Measurements from ENCODE around the gene TMEM128. TPM values are rescaled to one million over a fixed set of nuclear protein-coding genes. Genes with fewer than 3 reads are reported as not detected.

The TMEM128 gene
- total RNA-seq, 2 experiments from 2014 or later = 13.9 to 20.6 TPM

- H3K9me2 ChIP-seq (ENCODE audit: insufficient read depth, low read length) = no peaks in the 10 kb centered on the region
- H3K27ac ChIP-seq (ENCODE audit: low read depth, low read length, poor library complexity, severe bottlenecking) = peak overlapping the region; percentile 30
- POLR2A ChIA-PET = interaction anchor here (1.4 kb wide), 1 partner anchor 55 kb away, joined by 6 read pairs; no protein-coding TSS in a partner anchor
- no peak for DNase-seq (ENCODE audit: low spot score)
- peaks cover 52% of the 10 kb centered on the region for H3K79me2 ChIP-seq (ENCODE audit: insufficient read depth, low read depth, low read length)
- no peaks in the 10 kb centered on the region for H3K9me3 ChIP-seq (ENCODE audit: low read length)
- TSS peak; percentile 72 for BruUV-seq (replicated peaks)
- TF ChIP-seq, protein P1, sequence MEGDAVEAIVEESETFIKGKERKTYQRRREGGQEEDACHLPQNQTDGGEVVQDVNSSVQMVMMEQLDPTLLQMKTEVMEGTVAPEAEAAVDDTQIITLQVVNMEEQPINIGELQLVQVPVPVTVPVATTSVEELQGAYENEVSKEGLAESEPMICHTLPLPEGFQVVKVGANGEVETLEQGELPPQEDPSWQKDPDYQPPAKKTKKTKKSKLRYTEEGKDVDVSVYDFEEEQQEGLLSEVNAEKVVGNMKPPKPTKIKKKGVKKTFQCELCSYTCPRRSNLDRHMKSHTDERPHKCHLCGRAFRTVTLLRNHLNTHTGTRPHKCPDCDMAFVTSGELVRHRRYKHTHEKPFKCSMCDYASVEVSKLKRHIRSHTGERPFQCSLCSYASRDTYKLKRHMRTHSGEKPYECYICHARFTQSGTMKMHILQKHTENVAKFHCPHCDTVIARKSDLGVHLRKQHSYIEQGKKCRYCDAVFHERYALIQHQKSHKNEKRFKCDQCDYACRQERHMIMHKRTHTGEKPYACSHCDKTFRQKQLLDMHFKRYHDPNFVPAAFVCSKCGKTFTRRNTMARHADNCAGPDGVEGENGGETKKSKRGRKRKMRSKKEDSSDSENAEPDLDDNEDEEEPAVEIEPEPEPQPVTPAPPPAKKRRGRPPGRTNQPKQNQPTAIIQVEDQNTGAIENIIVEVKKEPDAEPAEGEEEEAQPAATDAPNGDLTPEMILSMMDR (conservative IDR thresholded peaks at IDR 0.05; ENCODE audit: low read length) = no peak
- no peak for TF ChIP-seq EZH2phosphoT487 (IDR thresholded peaks at IDR 0.05; ENCODE audit: borderline replicate concordance, low read depth, low read length)
- peak overlapping the region; percentile 78 for H3K4me3 ChIP-seq (ENCODE audit: low read depth, low read length, poor library complexity, severe bottlenecking)
- peak overlapping the region; percentile 38; the same call in 1 of the 2 replicates for H2AFZ ChIP-seq (ENCODE audit: low read length)
- peaks cover 20% of the 10 kb centered on the region for H3K4me1 ChIP-seq (ENCODE audit: insufficient read depth, low read length, poor library complexity, severe bottlenecking)
- H3K4me2 ChIP-seq (ENCODE audit: low read length) = peak overlapping the region; percentile 88
- intact Hi-C loops (cut with micrococcal nuclease; ENCODE audit: unreplicated experiment) = no loop called here
- no peaks in the 10 kb centered on the region for H4K20me1 ChIP-seq (ENCODE audit: insufficient read depth, low read length)
- peaks cover 40% of the 10 kb centered on the region for H3K36me3 ChIP-seq (ENCODE audit: insufficient read depth, low read length)
- CTCF ChIA-PET (ENCODE audit: unreplicated experiment) = no interaction called here
These were observed 41.5 kb upstream of the TMEM128 start for GRCh38 chr4:4289597-4289940.

GRCh38 chr4:4289055-4289454, 41.0 kb upstream of the TMEM128 start:
- Histone ChIP-seq H3K36me3 (ENCODE audit: insufficient read depth, low read length) (peaks cover 45% of the 10 kb centered on the region), H3K27ac (ENCODE audit: low read depth, low read length, poor library complexity, severe bottlenecking) (peak overlapping the region; percentile 30), H3K9me3 (ENCODE audit: low read length) (no peaks in the 10 kb centered on the region), H3K4me1 (ENCODE audit: insufficient read depth, low read length, poor library complexity, severe bottlenecking) (peaks cover 20% of the 10 kb centered on the region), H4K20me1 (ENCODE audit: insufficient read depth, low read length) (no peaks in the 10 kb centered on the region), H3K4me3 (ENCODE audit: low read depth, low read length, poor library complexity, severe bottlenecking) (peak overlapping the region; percentile 78), H3K4me2 (ENCODE audit: low read length) (peak overlapping the region; percentile 88), H2AFZ (ENCODE audit: low read length) (no peak overlapping the region), H3K79me2 (ENCODE audit: insufficient read depth, low read depth, low read length) (peaks cover 52% of the 10 kb centered on the region), H3K9me2 (ENCODE audit: insufficient read depth, low read length) (no peaks in the 10 kb centered on the region)
- DNase-seq (ENCODE audit: low spot score) = peak; percentile 8
- intact Hi-C loops (cut with micrococcal nuclease; ENCODE audit: unreplicated experiment) = no loop called here
- no TSS peak for BruUV-seq (replicated peaks)
- TF ChIP-seq, protein P1 (conservative IDR thresholded peaks at IDR 0.05; ENCODE audit: low read length) = no peak
- TF ChIP-seq EZH2phosphoT487 (IDR thresholded peaks at IDR 0.05; ENCODE audit: borderline replicate concordance, low read depth, low read length) = no peak
- CTCF ChIA-PET (ENCODE audit: unreplicated experiment) = no interaction called here
- POLR2A ChIA-PET = no interaction called here

DNA sequence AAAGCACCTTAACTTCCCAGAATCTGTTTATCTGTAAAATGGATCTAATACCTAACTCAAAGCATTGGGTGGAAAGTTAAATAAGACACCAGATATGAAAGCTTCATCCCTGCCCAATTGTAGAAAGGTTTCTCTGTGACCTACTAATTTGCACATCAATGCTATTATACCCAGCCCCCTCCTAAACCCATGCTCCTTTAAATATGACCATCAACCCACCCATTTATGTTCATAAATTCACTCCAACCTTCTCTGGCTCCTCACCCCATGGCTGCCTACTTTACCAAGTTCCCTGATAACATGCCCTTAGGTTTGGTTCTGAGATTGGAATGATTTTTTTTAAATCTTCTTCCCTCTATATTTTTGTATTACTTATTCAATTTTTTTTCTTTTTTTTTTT, 40.1 kb upstream of the TMEM128 start:
- Histone ChIP-seq H3K4me3 (ENCODE audit: low read depth, low read length, poor library complexity, severe bottlenecking) (no peak overlapping the region), H4K20me1 (ENCODE audit: insufficient read depth, low read length) (no peaks in the 10 kb centered on the region), H3K36me3 (ENCODE audit: insufficient read depth, low read length) (peaks cover 54% of the 10 kb centered on the region), H3K9me2 (ENCODE audit: insufficient read depth, low read length) (no peaks in the 10 kb centered on the region), H3K4me2 (ENCODE audit: low read length) (peak overlapping the region; percentile 28), H3K27ac (ENCODE audit: low read depth, low read length, poor library complexity, severe bottlenecking) (no peak overlapping the region), H3K79me2 (ENCODE audit: insufficient read depth, low read depth, low read length) (peaks cover 52% of the 10 kb centered on the region), H3K9me3 (ENCODE audit: low read length) (no peaks in the 10 kb centered on the region), H2AFZ (ENCODE audit: low read length) (no peak overlapping the region), H3K4me1 (ENCODE audit: insufficient read depth, low read length, poor library complexity, severe bottlenecking) (peaks cover 20% of the 10 kb centered on the region)
- TF ChIP-seq EZH2phosphoT487 (IDR thresholded peaks at IDR 0.05; ENCODE audit: borderline replicate concordance, low read depth, low read length) = no peak
- TF ChIP-seq, protein P1 (conservative IDR thresholded peaks at IDR 0.05; ENCODE audit: low read length) = no peak
- POLR2A ChIA-PET = interaction anchor here (0.5 to 1.3 kb wide), 3 partner anchors 15 to 28 kb away, joined by 3 to 4 read pairs (median 4); no protein-coding TSS in a partner anchor
- CTCF ChIA-PET (ENCODE audit: unreplicated experiment) = interaction anchor here (0.9 kb wide), 1 partner anchor 10 kb away, joined by 3 read pairs; no protein-coding TSS in a partner anchor
- intact Hi-C loops (cut with micrococcal nuclease; ENCODE audit: unreplicated experiment) = no loop called here
- DNase-seq (ENCODE audit: low spot score) = no peak
- no TSS peak for BruUV-seq (replicated peaks)

Measured in OCI-LY7 (cell line).